ENCODE results near the gene KCNJ8.

Gene KCNJ8

GRCh38 chr12:21764950-21765349 lies 9.6 kb downstream of the KCNJ8 start:
- Histone ChIP-seq H3K27ac (ENCODE audit: low read depth, low read length) (no peak overlapping the region), H3K79me2 (ENCODE audit: control insufficient read depth, low read length) (no peaks in the 10 kb centered on the region), H3K4me1 (ENCODE audit: control insufficient read depth, low read length) (no peaks in the 10 kb centered on the region), H3K36me3 (ENCODE audit: control insufficient read depth, low read length) (no peaks in the 10 kb centered on the region), H4K20me1 (ENCODE audit: control insufficient read depth, insufficient read depth, low read depth, low read length) (no peaks in the 10 kb centered on the region), H3K4me3 (ENCODE audit: low read length) (no peak overlapping the region), H3K4me2 (ENCODE audit: low read length) (no peak overlapping the region), H3F3A (ENCODE audit: control insufficient read depth, insufficient read depth) (no peaks in the 10 kb centered on the region), H3K9me2 (replicated peaks; ENCODE audit: control insufficient read depth, low read length) (no peaks in the 10 kb centered on the region), H3K9me3 (ENCODE audit: control insufficient read depth, insufficient read depth, low read length) (no peaks in the 10 kb centered on the region), H3K27me3 (ENCODE audit: control insufficient read depth, low read length) (no peaks in the 10 kb centered on the region)
- no peak for TF ChIP-seq CTCF (IDR thresholded peaks at IDR 0.05; ENCODE audit: low read depth, low read length, poor library complexity, severe bottlenecking)
- no peak for TF ChIP-seq EZH2phosphoT487 (IDR thresholded peaks at IDR 0.05; ENCODE audit: borderline replicate concordance, low read length)

DNA sequence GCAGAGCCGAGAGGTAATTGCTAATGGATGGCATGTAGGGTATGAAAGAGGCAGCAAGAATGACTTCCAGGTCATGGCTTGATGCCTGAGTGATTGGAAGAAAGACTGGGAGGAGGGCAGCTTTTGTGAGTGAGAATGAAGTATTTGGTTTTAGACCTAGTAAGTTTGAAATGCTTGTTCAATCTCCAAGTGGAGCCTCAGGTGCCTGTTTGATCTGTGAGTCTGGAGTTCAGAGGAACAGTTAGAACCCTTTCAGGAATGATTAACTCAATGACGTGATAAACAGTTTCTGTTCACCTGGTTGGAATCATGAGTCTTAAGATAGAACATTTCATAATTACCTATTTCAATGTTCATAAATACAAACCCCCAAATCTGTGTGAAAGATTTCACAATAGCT lies 10.4 kb downstream of the KCNJ8 start:
- Histone ChIP-seq H3K4me1 (ENCODE audit: control insufficient read depth, low read length) (no peaks in the 10 kb centered on the region), H3K36me3 (ENCODE audit: control insufficient read depth, low read length) (no peaks in the 10 kb centered on the region), H3F3A (ENCODE audit: control insufficient read depth, insufficient read depth) (no peaks in the 10 kb centered on the region), H3K79me2 (ENCODE audit: control insufficient read depth, low read length) (no peaks in the 10 kb centered on the region), H3K27ac (ENCODE audit: low read depth, low read length) (no peak overlapping the region), H3K9me3 (ENCODE audit: control insufficient read depth, insufficient read depth, low read length) (no peaks in the 10 kb centered on the region), H3K4me2 (ENCODE audit: low read length) (no peak overlapping the region), H4K20me1 (ENCODE audit: control insufficient read depth, insufficient read depth, low read depth, low read length) (no peaks in the 10 kb centered on the region), H3K4me3 (ENCODE audit: low read length) (no peak overlapping the region), H3K27me3 (ENCODE audit: control insufficient read depth, low read length) (no peaks in the 10 kb centered on the region), H3K9me2 (replicated peaks; ENCODE audit: control insufficient read depth, low read length) (no peaks in the 10 kb centered on the region)
- TF ChIP-seq EZH2phosphoT487 (IDR thresholded peaks at IDR 0.05; ENCODE audit: borderline replicate concordance, low read length) (no peak), CTCF (IDR thresholded peaks at IDR 0.05; ENCODE audit: low read depth, low read length, poor library complexity, severe bottlenecking) (no peak)

DNA sequence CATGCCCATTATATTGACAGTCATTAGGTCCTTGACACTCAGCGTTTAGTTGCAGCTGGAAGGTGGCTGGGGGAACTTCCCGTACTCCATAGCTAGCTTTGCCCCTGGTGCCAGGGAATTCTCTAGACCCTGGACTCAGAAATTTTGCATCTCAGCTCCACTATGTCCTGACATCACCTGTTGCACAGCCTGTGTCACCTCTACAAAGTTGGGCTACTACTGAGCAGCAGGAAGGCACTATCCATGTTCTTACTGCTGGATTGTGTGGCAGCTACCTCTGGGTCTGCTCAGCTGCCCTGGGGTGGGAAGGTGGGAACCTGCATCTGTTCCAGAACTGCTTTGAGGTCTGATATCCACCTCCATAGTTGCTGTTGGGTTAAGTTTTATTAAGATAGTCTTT lies 11.0 kb downstream of the KCNJ8 start:
- Histone ChIP-seq H3K4me2 (ENCODE audit: low read length) (no peak overlapping the region), H3K4me1 (ENCODE audit: control insufficient read depth, low read length) (no peaks in the 10 kb centered on the region), H3F3A (ENCODE audit: control insufficient read depth, insufficient read depth) (no peaks in the 10 kb centered on the region), H3K36me3 (ENCODE audit: control insufficient read depth, low read length) (no peaks in the 10 kb centered on the region), H4K20me1 (ENCODE audit: control insufficient read depth, insufficient read depth, low read depth, low read length) (no peaks in the 10 kb centered on the region), H3K4me3 (ENCODE audit: low read length) (no peak overlapping the region), H3K9me2 (replicated peaks; ENCODE audit: control insufficient read depth, low read length) (no peaks in the 10 kb centered on the region), H3K9me3 (ENCODE audit: control insufficient read depth, insufficient read depth, low read length) (no peaks in the 10 kb centered on the region), H3K79me2 (ENCODE audit: control insufficient read depth, low read length) (no peaks in the 10 kb centered on the region), H3K27ac (ENCODE audit: low read depth, low read length) (no peak overlapping the region), H3K27me3 (ENCODE audit: control insufficient read depth, low read length) (no peaks in the 10 kb centered on the region)
- TF ChIP-seq EZH2phosphoT487 (IDR thresholded peaks at IDR 0.05; ENCODE audit: borderline replicate concordance, low read length) (no peak), CTCF (IDR thresholded peaks at IDR 0.05; ENCODE audit: low read depth, low read length, poor library complexity, severe bottlenecking) (no peak)

DNA sequence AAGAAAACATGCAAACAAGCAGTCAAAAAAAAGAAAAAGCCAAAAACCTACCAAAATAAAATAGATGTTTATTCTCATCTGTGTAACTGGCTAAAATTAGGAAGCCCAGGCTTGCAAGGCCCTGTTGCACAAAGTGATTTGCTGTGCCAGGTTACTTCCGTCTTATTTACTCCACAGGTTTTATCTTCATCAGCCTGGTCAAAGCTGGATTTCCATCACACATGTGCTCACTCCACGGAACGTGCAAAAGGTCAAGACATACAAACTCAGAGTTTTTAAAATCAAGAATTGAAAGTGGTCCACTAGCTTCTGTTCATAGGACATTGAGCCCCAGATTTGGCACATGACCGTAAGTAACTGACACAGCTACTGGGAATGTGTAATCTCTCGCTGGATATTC lies 14.8 kb downstream of the KCNJ8 start:
- Histone ChIP-seq H3K36me3 (ENCODE audit: control insufficient read depth, low read length) (no peaks in the 10 kb centered on the region), H3K9me3 (ENCODE audit: control insufficient read depth, insufficient read depth, low read length) (no peaks in the 10 kb centered on the region), H3F3A (ENCODE audit: control insufficient read depth, insufficient read depth) (no peaks in the 10 kb centered on the region), H3K4me3 (ENCODE audit: low read length) (no peak overlapping the region), H3K4me2 (ENCODE audit: low read length) (no peak overlapping the region), H3K9me2 (replicated peaks; ENCODE audit: control insufficient read depth, low read length) (no peaks in the 10 kb centered on the region), H3K79me2 (ENCODE audit: control insufficient read depth, low read length) (no peaks in the 10 kb centered on the region), H3K4me1 (ENCODE audit: control insufficient read depth, low read length) (no peaks in the 10 kb centered on the region), H3K27me3 (ENCODE audit: control insufficient read depth, low read length) (no peaks in the 10 kb centered on the region), H4K20me1 (ENCODE audit: control insufficient read depth, insufficient read depth, low read depth, low read length) (no peaks in the 10 kb centered on the region), H3K27ac (ENCODE audit: low read depth, low read length) (no peak overlapping the region)
- TF ChIP-seq EZH2phosphoT487 (IDR thresholded peaks at IDR 0.05; ENCODE audit: borderline replicate concordance, low read length) (no peak), CTCF (IDR thresholded peaks at IDR 0.05; ENCODE audit: low read depth, low read length, poor library complexity, severe bottlenecking) (no peak)
